Keratinocyte (primary cell): Measurements from ENCODE around the gene SPDYE3. TPM values are rescaled to one million over a fixed set of nuclear protein-coding genes. Genes with fewer than 3 reads are reported as not detected.
"Not testable (repeated sequence)": the region's sequence is repeated elsewhere in the genome, so short reads cannot be mapped to it uniquely, and the experiment has no call there.

Experiments used
- DNase-seq: peaks from one replicate; pipeline ENCODE4 v3.0.0-alpha.2; 2011; ENCODE audit warnings: low read depth, missing footprints, low spot score
- FAIRE-seq: peaks from 2 replicates; lab custom pipeline; 2011; peaks lifted over from hg19 to GRCh38; lab: Jason Lieb, UNC
- H2AFZ ChIP-seq: 2 replicates; pipeline ENCODE4 v1.6.0; 2012; ENCODE audit warnings: low read length, control low read depth, inconsistent platforms; ENCODE audit not compliant: control insufficient read depth
- H3K27ac ChIP-seq: 2 replicates; pipeline ENCODE4 v1.5.1; 2011; ENCODE audit warnings: low read length; ENCODE audit not compliant: control insufficient read depth, insufficient read depth
- H3K27me3 ChIP-seq: 3 replicates; pipeline ENCODE4 v1.6.0; 2011; ENCODE audit warnings: low read length; ENCODE audit not compliant: control insufficient read depth, insufficient read depth; ENCODE audit errors: extremely low read depth
- H3K36me3 ChIP-seq, 2 experiments: 2 replicates in 1 of 2; 3 replicates in 1 of 2; pipeline ENCODE4 v1.5.1; 2011; ENCODE audit warnings: low read length in 2 of 2, mild to moderate bottlenecking in 1 of 2; ENCODE audit not compliant: control insufficient read depth in 2 of 2, insufficient read depth in 2 of 2; ENCODE audit errors: extremely low read depth in 1 of 2
- H3K4me1 ChIP-seq: 3 replicates; pipeline ENCODE4 v1.5.1; 2011; ENCODE audit warnings: low read length; ENCODE audit not compliant: control insufficient read depth, insufficient read depth; ENCODE audit errors: extremely low read depth
- H3K4me2 ChIP-seq: 3 replicates; pipeline ENCODE4 v1.6.0; 2011; ENCODE audit warnings: low read depth, low read length; ENCODE audit not compliant: control insufficient read depth, insufficient read depth; ENCODE audit errors: extremely low read depth
- H3K4me3 ChIP-seq, 3 experiments: fragments of 200-600 bp in 1 of 3; sonication (generic) in 1 of 3; 2 replicates in 2 of 3; 3 replicates in 1 of 3; pipeline ENCODE4 v1.5.1; 2011 to 2016; ENCODE audit warnings: low read length in 3 of 3, mild to moderate bottlenecking in 3 of 3, control low read depth in 2 of 3, inconsistent platforms in 1 of 3, low read depth in 1 of 3, mixed read lengths in 1 of 3, mixed run types in 1 of 3, moderate library complexity in 1 of 3; ENCODE audit not compliant: control insufficient read depth in 2 of 3, insufficient read depth in 2 of 3; ENCODE audit errors: extremely low read depth in 1 of 3
- H3K79me2 ChIP-seq: 2 replicates; pipeline ENCODE4 v1.6.0; 2012; ENCODE audit warnings: low read length; ENCODE audit not compliant: control insufficient read depth, insufficient read depth
- H3K9ac ChIP-seq: 3 replicates; pipeline ENCODE4 v1.6.0; 2011; ENCODE audit warnings: low read length; ENCODE audit not compliant: control insufficient read depth, insufficient read depth; ENCODE audit errors: extremely low read depth
- H3K9me1 ChIP-seq: 3 replicates; pipeline ENCODE4 v1.6.0; 2011; ENCODE audit warnings: low read length; ENCODE audit not compliant: control insufficient read depth, insufficient read depth; ENCODE audit errors: extremely low read depth
- H3K9me3 ChIP-seq: 2 replicates; pipeline ENCODE4 v1.5.1; 2012; ENCODE audit warnings: low read depth, low read length; ENCODE audit not compliant: control insufficient read depth
- H4K20me1 ChIP-seq: 3 replicates; pipeline ENCODE4 v1.6.0; 2011; ENCODE audit warnings: low read length; ENCODE audit not compliant: control insufficient read depth, insufficient read depth; ENCODE audit errors: extremely low read depth
- dilution Hi-C: fragments of 300-500 bp; cut with MboI; formaldehyde crosslinking; loops from one replicate; pipeline ENCODE4 v1.7.0; 2020; ENCODE audit warnings: low sequenced_read_pairs; ENCODE audit not compliant: extremely low pct_ligation_motif_present
- polyA plus RNA-seq, 5 experiments: library from polyadenylated mRNA; depleted of rRNA in 3 of 5; stranded (reverse) in 3 of 5; stranded (forward) in 1 of 5; unstranded in 1 of 5; fragments of >200 nt; gene quantifications; 1 replicate in 1 of 5; 2 replicates in 3 of 5; 3 replicates in 1 of 5; pipeline versions ENCODE4 v1.2.1 to v1.2.3, GENCODE V29; 2011 to 2012; ENCODE audit warnings: missing spikeins in 2 of 5, low read depth in 1 of 5, low replicate concordance in 1 of 5

The SPDYE3 gene
- polyA plus RNA-seq, 1 donor (not counting 4 experiments of a cell fraction or from before 2014, with no cell fraction given), result not detected

DNA sequence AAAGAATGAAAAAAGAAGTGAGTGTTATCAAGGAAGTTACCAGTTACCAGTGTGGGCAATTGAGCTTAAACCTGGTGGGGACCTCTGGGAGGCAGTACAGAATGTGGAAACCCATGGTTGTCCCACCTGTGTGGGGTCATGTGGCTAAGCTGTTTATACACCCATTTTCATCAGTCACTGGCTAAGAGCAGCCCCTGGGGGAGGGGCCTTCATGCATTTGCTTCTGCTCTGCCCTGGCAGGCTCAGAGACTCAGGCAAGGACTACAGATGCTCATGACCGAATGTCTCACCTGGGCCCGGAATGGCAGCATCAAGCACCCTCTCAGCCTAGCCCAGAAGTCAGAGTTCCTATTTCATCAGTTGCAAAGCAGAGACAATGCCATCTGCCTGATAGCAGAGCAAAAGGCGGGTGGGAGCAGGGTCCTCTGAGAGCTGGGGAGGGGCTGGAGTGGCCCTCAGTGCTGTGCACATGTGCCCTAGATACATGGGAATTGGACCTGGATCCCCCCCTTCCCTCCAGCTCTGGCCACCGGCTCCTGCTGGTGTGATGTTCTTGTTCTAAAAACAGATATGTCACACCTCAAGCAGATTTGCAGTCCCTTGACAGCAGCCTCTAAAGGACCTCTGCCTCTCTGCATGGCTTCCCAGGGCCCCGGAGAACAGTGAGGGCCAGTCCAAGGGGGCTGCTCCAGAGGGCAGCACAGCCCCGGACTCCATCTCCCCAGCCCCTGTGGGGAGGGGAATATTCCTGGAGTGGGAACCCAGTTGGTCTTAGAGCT lies 20.1 kb upstream of the SPDYE3 start:
- H3K4me2 ChIP-seq, H3K9me3 ChIP-seq, H3K9me1 ChIP-seq, H3K27me3 ChIP-seq, H3K27ac ChIP-seq, H4K20me1 ChIP-seq, FAIRE-seq, DNase-seq, dilution Hi-C loops, H3K36me3 ChIP-seq, H3K79me2 ChIP-seq, H3K4me1 ChIP-seq, H3K4me3 ChIP-seq, H3K9ac ChIP-seq, H2AFZ ChIP-seq: not testable (repeated sequence)

DNA sequence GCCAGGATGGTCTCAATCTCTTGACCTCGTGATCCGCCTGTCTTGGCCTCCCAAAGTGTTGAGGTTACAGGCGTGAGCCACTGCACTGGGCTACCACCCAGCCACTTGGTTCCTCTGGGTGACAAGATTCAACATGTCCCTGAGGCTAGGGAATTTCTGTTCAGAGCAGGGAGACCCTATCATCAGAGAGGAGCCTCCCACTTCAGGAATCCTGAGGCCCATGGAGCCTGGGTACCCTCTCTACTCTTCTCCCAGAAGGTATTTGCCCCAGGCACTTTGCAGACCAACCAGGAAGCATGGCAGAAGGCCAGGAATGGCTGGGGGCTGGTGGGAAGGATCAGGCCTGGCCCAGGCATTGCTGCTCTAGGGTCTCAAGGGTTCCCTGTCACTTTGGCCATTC lies 19.2 kb upstream of the SPDYE3 start:
- H2AFZ ChIP-seq, H3K27me3 ChIP-seq, DNase-seq, H3K9me1 ChIP-seq, H3K79me2 ChIP-seq, H3K4me2 ChIP-seq, dilution Hi-C loops, H3K36me3 ChIP-seq, H3K27ac ChIP-seq, H3K4me3 ChIP-seq, H3K9ac ChIP-seq, FAIRE-seq, H4K20me1 ChIP-seq, H3K4me1 ChIP-seq, H3K9me3 ChIP-seq: not testable (repeated sequence)

GRCh38 chr7:100292162-100292561 lies 15.3 kb upstream of the SPDYE3 start:
- H3K9me3 ChIP-seq, H3K36me3 ChIP-seq, H3K9me1 ChIP-seq, H3K27ac ChIP-seq, FAIRE-seq, H3K4me1 ChIP-seq, H3K4me3 ChIP-seq, dilution Hi-C loops, DNase-seq, H3K79me2 ChIP-seq, H3K4me2 ChIP-seq, H3K9ac ChIP-seq, H3K27me3 ChIP-seq, H2AFZ ChIP-seq, H4K20me1 ChIP-seq: not testable (repeated sequence)

DNA sequence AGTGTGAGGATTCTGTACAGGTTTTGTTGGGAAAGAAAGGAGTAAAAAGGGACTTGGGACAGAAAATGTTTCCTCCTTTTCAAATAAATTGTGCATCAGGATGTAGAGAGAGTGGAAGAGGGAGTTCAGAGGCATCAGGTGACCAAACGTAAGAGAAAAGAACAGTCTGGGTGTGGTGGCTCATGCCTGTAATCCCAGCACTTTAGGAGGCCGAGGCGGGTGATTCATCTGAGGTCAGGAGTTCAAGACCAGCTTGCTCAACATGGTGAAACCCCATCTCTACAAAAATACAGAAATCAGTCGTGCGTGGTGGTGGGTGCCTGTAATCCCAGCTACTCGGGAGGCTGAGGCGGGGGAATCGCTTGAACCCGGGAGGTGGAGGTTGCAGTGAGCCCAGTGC lies 12.2 kb upstream of the SPDYE3 start:
- H3K4me1 ChIP-seq, H3K36me3 ChIP-seq, H3K4me3 ChIP-seq, H3K9me1 ChIP-seq, H3K79me2 ChIP-seq, H3K9ac ChIP-seq, H3K27ac ChIP-seq, DNase-seq, dilution Hi-C loops, H3K9me3 ChIP-seq, H4K20me1 ChIP-seq, H3K4me2 ChIP-seq, H3K27me3 ChIP-seq, H2AFZ ChIP-seq, FAIRE-seq: not testable (repeated sequence)

GRCh38 chr7:100297852-100298631 lies 9.5 kb upstream of the SPDYE3 start:
- H3K79me2 ChIP-seq, H4K20me1 ChIP-seq, H3K4me1 ChIP-seq, H3K4me2 ChIP-seq, H3K27ac ChIP-seq, H3K9me3 ChIP-seq, FAIRE-seq, DNase-seq, H3K9me1 ChIP-seq, H3K27me3 ChIP-seq, H3K9ac ChIP-seq, H3K36me3 ChIP-seq, dilution Hi-C loops, H3K4me3 ChIP-seq, H2AFZ ChIP-seq: not testable (repeated sequence)
